ENCODE measurements around the gene CNTD1.
"Not testable (repeated sequence)": the region's sequence is repeated elsewhere in the genome, so short reads cannot be mapped to it uniquely, and the experiment has no call there.

Gene CNTD1

DNA sequence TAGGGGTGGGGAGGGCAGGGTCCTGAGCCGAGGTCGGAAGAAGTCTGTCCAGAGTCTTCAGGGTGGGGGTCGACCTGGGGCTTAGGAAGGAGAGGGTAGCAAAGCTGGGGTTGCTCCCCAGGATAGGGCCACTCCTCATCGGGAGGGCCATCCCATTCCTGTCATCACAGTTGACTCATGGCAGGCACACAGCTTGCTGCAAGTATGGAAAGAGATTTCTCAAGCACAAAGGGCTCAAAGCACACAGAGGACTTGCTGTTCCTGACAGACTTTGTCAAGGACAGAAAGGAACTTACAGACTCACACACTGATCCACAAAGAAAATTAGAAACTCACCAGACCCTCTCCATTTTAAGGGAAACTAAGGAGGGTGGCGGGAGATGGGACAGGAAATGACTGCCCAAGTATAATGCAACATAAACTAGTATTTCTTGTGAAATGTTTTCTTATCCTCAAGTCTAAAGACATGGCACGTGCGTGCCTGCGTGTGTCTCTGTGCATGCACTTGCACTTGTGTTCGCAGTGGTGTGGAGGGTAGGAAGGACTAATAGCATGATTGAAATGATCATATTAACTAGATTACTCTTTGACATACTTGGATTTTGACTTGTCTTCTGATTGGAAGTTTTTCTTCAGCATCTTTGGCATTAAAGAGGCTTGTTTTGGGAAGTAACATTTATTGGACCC is 48.1 kb downstream of the CNTD1 start:
- no peaks in the 10 kb centered on the region for H3K9me3 Mint-ChIP-seq
- no peak overlapping the region for H3K27ac Mint-ChIP-seq (ENCODE audit: low read depth)
- H3K4me1 Mint-ChIP-seq, result peaks cover 9% of the 10 kb centered on the region
- ATAC-seq (replicated peaks; ENCODE audit: extremely low read depth, poor library complexity, severe bottlenecking), result no peak
- H3K4me3 Mint-ChIP-seq, result no peak overlapping the region
- no peaks in the 10 kb centered on the region for H3K27me3 Mint-ChIP-seq
- no peak for DNase-seq (ENCODE audit: low spot score in 2 of 2)
- peaks cover 15% of the 10 kb centered on the region for H3K36me3 Mint-ChIP-seq (ENCODE audit: insufficient read depth)

DNA sequence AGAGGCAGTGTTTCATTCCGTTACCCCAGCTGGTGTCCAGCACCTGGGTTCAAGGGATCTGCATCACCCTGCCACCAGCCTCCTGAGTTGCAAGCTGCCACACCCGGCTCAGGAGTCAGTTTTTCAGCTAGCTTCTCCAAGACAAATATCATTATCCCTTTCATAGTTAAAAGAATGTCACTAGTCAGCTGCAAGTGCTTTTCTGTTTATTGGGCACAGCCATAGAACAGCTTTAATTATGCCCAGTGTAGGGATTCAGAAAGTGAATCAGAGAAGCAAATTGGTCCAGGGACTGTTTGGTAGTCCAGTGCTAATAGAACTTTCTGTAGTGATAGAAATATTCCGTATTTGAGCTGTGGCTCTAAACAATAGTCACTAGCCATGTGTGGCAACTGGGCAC is 49.4 kb downstream of the CNTD1 start:
- H3K9me3 Mint-ChIP-seq, result no peaks in the 10 kb centered on the region

DNA sequence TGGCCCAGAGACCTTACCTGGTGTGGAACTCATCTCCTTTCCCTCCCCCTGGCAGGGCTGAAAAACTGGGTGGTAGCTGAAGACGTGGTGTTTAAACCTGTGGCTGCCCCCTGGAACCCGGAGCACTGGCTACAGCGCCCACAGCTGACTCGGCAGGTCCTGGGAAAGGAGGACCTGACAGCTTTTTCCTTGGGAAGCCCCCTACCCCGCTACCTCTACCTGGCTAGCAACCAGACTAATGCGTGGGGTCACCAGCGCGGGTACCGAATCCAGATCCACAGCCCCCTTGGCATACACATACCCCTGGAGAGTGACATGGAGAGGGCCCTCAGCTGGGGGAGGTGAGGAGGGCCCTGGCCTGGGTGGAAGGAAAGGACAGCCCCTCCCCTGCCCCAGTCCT is 50.4 kb downstream of the CNTD1 start:
- Mint-ChIP-seq H3K4me1 (peaks cover 9% of the 10 kb centered on the region), H3K9me3 (no peaks in the 10 kb centered on the region), H3K27ac (ENCODE audit: low read depth) (no peak overlapping the region), H3K4me3 (no peak overlapping the region), H3K36me3 (ENCODE audit: insufficient read depth) (peaks cover 1% of the 10 kb centered on the region), H3K27me3 (peaks cover 19% of the 10 kb centered on the region)
- DNase-seq (ENCODE audit: low spot score in 2 of 2) (no peak), ATAC-seq (replicated peaks; ENCODE audit: extremely low read depth, poor library complexity, severe bottlenecking) (no peak)

More for the DNA sequence above, 49.4 kb downstream of the CNTD1 start:
- no peak for DNase-seq (ENCODE audit: low spot score in 2 of 2)
- Mint-ChIP-seq H3K27ac (ENCODE audit: low read depth) (no peak overlapping the region), H3K27me3 (peaks cover 10% of the 10 kb centered on the region), H3K4me3 (no peak overlapping the region), H3K4me1 (peaks cover 9% of the 10 kb centered on the region), H3K36me3 (ENCODE audit: insufficient read depth) (peaks cover 7% of the 10 kb centered on the region)
- no peak for ATAC-seq (replicated peaks; ENCODE audit: extremely low read depth, poor library complexity, severe bottlenecking)

DNA sequence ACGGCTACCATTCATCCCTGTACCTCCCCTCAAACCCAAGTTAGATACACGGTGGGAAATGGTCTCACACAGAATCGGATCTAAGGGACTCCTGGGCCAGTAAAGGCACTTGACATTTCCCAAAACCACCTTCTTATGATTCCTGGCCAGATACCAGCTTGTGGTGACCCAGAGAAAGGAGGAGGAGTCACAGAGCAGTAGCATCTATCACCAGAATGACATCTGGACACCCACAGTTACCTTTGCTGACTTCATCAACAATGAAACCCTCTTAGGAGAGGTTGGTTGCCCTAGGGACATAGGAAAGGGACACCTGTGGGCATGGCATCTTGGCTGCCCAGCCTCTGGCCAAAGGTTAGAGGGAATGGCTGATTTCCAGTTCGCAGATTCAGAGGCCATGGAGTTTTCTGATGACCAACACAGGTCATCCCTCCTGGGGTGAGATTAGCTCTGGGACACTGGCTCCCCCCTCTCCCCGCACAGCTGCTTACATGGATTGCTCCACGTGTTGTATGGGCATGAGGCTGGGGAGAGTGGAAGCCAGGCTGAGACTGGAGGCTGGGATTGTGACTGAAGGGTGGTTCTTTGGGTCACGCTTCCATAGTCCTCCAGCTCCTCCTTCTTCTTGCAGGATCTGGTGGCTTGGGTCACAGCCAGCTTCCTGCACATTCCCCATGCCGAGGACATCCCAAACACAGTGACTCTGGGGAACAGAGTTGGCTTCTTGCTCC is 51.0 kb downstream of the CNTD1 start:
- Mint-ChIP-seq H3K4me3 (no peak overlapping the region), H3K27ac (ENCODE audit: low read depth) (no peak overlapping the region), H3K9me3 (no peaks in the 10 kb centered on the region), H3K36me3 (ENCODE audit: insufficient read depth) (peaks cover 1% of the 10 kb centered on the region), H3K27me3 (peaks cover 25% of the 10 kb centered on the region), H3K4me1 (peaks cover 9% of the 10 kb centered on the region)
- DNase-seq (ENCODE audit: low spot score in 2 of 2) (no peak), ATAC-seq (replicated peaks; ENCODE audit: extremely low read depth, poor library complexity, severe bottlenecking) (no peak)

DNA sequence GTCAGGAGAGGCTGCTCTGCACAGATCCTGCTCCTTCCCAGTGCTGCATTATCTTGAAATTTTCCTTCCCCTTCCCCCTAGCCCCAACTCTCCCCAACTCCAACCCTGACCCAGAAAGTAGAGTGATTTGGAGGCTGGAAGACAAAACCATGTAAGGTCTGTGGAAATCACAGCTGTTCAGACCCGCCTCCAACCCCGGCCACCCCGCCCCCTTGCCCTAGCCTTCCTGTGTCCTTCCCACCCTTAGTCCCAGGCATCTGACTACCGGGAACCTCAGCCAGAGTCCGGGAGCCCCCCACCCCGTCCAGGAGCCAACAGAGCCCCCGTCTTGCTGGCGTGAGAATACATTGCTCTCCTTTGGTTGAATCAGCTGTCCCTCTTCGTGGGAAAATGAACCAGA is 52.3 kb downstream of the CNTD1 start, which contains the start of gene AOC3:
TSS of gene AOC3 (plus strand) at position 246 of the 400 bp plus-strand sequence. CDS start at position 391, 145 bp downstream.
- Mint-ChIP-seq H3K27me3 (peaks cover 25% of the 10 kb centered on the region), H3K36me3 (ENCODE audit: insufficient read depth) (peaks cover 1% of the 10 kb centered on the region), H3K4me1 (peaks cover 2% of the 10 kb centered on the region), H3K9me3 (no peaks in the 10 kb centered on the region), H3K4me3 (no peak within 1 kb of the TSS), H3K27ac (ENCODE audit: low read depth) (no peak within 1 kb of the TSS)
- no peak for DNase-seq (ENCODE audit: low spot score in 2 of 2)
- no peak for ATAC-seq (replicated peaks; ENCODE audit: extremely low read depth, poor library complexity, severe bottlenecking)

DNA sequence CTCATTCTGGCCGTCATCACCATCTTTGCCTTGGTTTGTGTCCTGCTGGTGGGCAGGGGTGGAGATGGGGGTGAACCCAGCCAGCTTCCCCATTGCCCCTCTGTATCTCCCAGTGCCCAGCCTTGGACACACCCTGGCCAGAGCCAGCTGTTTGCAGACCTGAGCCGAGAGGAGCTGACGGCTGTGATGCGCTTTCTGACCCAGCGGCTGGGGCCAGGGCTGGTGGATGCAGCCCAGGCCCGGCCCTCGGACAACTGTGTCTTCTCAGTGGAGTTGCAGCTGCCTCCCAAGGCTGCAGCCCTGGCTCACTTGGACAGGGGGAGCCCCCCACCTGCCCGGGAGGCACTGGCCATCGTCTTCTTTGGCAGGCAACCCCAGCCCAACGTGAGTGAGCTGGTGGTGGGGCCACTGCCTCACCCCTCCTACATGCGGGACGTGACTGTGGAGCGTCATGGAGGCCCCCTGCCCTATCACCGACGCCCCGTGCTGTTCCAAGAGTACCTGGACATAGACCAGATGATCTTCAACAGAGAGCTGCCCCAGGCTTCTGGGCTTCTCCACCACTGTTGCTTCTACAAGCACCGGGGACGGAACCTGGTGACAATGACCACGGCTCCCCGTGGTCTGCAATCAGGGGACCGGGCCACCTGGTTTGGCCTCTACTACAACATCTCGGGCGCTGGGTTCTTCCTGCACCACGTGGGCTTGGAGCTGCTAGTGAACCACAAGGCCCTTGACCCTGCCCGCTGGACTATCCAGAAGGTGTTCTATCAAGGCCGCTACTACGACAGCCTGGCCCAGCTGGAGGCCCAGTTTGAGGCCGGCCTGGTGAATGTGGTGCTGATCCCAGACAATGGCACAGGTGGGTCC is 52.9 kb downstream of the CNTD1 start:
- H3K36me3 Mint-ChIP-seq (ENCODE audit: insufficient read depth); H3K4me1 Mint-ChIP-seq; H3K4me3 Mint-ChIP-seq; H3K9me3 Mint-ChIP-seq; H3K27ac Mint-ChIP-seq (ENCODE audit: low read depth); ATAC-seq (replicated peaks; ENCODE audit: extremely low read depth, poor library complexity, severe bottlenecking); DNase-seq (ENCODE audit: low spot score in 2 of 2): not testable (repeated sequence)
- peaks cover 30% of the 10 kb centered on the region for H3K27me3 Mint-ChIP-seq

DNA sequence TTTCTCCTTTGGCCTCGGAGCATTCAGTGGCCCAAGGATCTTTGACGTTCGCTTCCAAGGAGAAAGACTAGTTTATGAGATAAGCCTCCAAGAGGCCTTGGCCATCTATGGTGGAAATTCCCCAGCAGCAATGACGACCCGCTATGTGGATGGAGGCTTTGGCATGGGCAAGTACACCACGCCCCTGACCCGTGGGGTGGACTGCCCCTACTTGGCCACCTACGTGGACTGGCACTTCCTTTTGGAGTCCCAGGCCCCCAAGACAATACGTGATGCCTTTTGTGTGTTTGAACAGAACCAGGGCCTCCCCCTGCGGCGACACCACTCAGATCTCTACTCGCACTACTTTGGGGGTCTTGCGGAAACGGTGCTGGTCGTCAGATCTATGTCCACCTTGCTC is 53.7 kb downstream of the CNTD1 start:
- Mint-ChIP-seq H3K36me3 (ENCODE audit: insufficient read depth) (no peaks in the 10 kb centered on the region), H3K27ac (ENCODE audit: low read depth) (no peak overlapping the region), H3K4me1 (no peaks in the 10 kb centered on the region), H3K4me3 (no peak overlapping the region), H3K9me3 (no peaks in the 10 kb centered on the region), H3K27me3 (peaks cover 37% of the 10 kb centered on the region)
- DNase-seq (ENCODE audit: low spot score in 2 of 2) (no peak), ATAC-seq (replicated peaks; ENCODE audit: extremely low read depth, poor library complexity, severe bottlenecking) (no peak)

DNA sequence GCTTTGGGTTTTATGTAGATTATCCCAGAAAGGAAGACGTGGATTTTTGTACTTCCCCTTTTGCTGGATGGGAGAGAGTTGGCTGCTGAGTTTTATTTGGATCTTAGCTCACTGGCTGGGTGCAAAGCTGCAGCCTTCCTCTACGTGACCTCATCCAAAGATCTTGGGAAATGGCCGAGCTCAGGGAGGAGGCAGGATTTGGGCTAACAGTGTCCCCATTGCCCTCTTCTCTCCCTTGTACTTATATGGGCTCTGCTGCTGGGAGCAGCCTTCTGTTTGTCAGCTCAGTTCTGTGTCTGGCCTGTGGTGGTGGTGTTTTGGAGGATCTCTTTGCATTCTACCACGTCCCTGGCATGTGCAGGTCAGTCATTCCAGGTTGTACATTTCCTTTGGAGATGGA is 54.3 kb downstream of the CNTD1 start:
- H3K9me3 Mint-ChIP-seq, result no peaks in the 10 kb centered on the region
- ATAC-seq (replicated peaks; ENCODE audit: extremely low read depth, poor library complexity, severe bottlenecking) (no peak), DNase-seq (ENCODE audit: low spot score in 2 of 2) (no peak)
- H3K4me1 Mint-ChIP-seq, result no peaks in the 10 kb centered on the region
- peaks cover 39% of the 10 kb centered on the region for H3K27me3 Mint-ChIP-seq
- H3K27ac Mint-ChIP-seq (ENCODE audit: low read depth), result no peak overlapping the region
- no peaks in the 10 kb centered on the region for H3K36me3 Mint-ChIP-seq (ENCODE audit: insufficient read depth)
- no peak overlapping the region for H3K4me3 Mint-ChIP-seq

DNA sequence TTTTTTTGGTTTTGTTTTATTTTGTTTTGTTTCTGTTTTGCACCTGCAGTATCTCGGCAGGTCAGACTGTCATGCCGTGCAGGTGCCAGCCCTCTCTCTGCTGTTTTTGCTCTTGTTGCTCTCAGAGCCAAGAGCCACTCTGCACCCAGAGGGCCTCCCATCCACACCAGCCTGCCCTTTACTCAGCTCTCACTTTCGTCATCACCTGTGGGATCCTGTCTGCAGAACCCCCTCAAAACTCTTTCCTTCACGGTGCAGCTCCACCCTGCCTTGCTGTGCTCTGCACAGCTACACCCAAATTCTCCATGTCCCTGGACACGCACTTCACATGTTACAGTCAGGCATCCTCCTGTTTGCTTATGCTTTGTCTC is 54.9 kb downstream of the CNTD1 start:
- H3K4me3 Mint-ChIP-seq, result no peak overlapping the region
- H3K27ac Mint-ChIP-seq (ENCODE audit: low read depth), result no peak overlapping the region
- peaks cover 44% of the 10 kb centered on the region for H3K27me3 Mint-ChIP-seq
- H3K9me3 Mint-ChIP-seq, result no peaks in the 10 kb centered on the region
- H3K4me1 Mint-ChIP-seq, result no peaks in the 10 kb centered on the region
- DNase-seq (ENCODE audit: low spot score in 2 of 2), result no peak
- no peaks in the 10 kb centered on the region for H3K36me3 Mint-ChIP-seq (ENCODE audit: insufficient read depth)
- ATAC-seq (replicated peaks; ENCODE audit: extremely low read depth, poor library complexity, severe bottlenecking), result no peak

DNA sequence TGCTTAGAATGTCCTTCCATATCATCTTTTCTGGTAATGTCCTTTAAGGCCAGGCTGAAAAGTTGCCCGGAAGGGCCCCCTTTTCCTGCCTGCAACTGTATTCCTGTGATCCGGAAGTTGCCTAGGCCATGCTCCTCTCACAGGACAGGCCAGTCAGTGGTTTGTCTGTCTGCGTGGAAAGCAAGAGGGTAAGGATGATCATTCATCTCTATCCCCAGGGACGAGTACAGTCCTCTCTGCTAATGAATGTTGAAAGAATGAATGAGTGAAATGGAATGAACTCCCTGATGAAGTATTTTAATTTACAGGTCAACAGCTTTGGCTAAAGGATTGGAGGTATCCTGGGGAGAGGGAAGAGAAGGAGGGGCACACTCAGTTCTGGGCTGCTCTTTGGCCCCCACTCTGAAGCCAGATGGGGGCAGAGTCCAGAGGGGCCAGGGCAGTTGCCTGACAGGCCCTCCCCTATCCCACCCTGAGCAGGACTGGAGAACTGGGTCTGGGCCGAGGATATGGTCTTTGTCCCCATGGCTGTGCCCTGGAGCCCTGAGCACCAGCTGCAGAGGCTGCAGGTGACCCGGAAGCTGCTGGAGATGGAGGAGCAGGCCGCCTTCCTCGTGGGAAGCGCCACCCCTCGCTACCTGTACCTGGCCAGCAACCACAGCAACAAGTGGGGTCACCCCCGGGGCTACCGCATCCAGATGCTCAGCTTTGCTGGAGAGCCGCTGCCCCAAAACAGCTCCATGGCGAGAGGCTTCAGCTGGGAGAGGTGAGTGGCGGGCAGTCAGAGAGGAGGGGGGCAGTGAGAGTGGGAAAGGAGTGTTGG is 55.5 kb downstream of the CNTD1 start:
- H3K27ac Mint-ChIP-seq (ENCODE audit: low read depth), result no peak overlapping the region
- H3K27me3 Mint-ChIP-seq, result peaks cover 44% of the 10 kb centered on the region
- H3K4me1 Mint-ChIP-seq, result no peaks in the 10 kb centered on the region
- no peaks in the 10 kb centered on the region for H3K36me3 Mint-ChIP-seq (ENCODE audit: insufficient read depth)
- H3K9me3 Mint-ChIP-seq, result no peaks in the 10 kb centered on the region
- no peak for DNase-seq (ENCODE audit: low spot score in 2 of 2)
- no peak overlapping the region for H3K4me3 Mint-ChIP-seq
- no peak for ATAC-seq (replicated peaks; ENCODE audit: extremely low read depth, poor library complexity, severe bottlenecking)

DNA sequence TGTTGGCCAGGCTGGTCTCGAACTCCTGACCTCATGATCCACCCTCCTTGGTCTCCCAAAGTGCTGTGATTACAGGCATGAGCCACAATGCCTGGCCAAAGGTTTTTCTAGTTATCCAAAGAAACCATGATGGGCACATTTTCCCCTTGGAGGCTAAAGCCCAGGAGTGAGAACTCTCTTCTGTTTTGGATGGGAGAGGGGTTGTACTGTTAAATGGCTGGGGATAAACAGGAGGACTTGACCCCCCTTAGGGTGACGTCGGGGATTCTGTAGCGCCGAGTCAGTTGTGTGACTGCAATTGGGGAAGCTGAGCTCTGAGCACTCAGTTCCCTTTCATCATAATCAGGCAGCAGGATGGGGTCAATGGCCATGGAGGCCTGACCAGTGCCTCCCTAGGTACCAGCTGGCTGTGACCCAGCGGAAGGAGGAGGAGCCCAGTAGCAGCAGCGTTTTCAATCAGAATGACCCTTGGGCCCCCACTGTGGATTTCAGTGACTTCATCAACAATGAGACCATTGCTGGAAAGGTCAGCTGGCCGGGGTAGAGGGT is 56.5 kb downstream of the CNTD1 start:
- DNase-seq (ENCODE audit: low spot score in 2 of 2), result no peak
- Mint-ChIP-seq H3K36me3 (ENCODE audit: insufficient read depth) (no peaks in the 10 kb centered on the region), H3K4me1 (no peaks in the 10 kb centered on the region), H3K27me3 (peaks cover 44% of the 10 kb centered on the region), H3K9me3 (no peaks in the 10 kb centered on the region), H3K4me3 (no peak overlapping the region), H3K27ac (ENCODE audit: low read depth) (no peak overlapping the region)
- no peak for ATAC-seq (replicated peaks; ENCODE audit: extremely low read depth, poor library complexity, severe bottlenecking)

DNA sequence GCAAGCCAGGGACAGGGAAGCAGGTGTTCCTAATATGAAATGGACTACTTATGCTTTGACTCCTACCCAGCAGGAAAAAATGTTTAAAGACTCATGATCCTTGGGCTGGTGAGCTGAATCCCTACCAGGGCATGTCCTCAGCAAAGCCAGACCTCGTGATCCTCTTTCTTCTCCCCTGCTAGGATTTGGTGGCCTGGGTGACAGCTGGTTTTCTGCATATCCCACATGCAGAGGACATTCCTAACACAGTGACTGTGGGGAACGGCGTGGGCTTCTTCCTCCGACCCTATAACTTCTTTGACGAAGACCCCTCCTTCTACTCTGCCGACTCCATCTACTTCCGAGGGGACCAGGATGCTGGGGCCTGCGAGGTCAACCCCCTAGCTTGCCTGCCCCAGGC is 57.4 kb downstream of the CNTD1 start:
- H3K36me3 Mint-ChIP-seq (ENCODE audit: insufficient read depth); H3K4me1 Mint-ChIP-seq; H3K27ac Mint-ChIP-seq (ENCODE audit: low read depth); H3K4me3 Mint-ChIP-seq; ATAC-seq (replicated peaks; ENCODE audit: extremely low read depth, poor library complexity, severe bottlenecking); DNase-seq (ENCODE audit: low spot score in 2 of 2); H3K9me3 Mint-ChIP-seq: not testable (repeated sequence)
- peaks cover 44% of the 10 kb centered on the region for H3K27me3 Mint-ChIP-seq
